Dedifferentiated amniotic fluid mesenchymal stem cell (primary cell): Measurements from ENCODE around the gene DBX1.
"Not testable (repeated sequence)": the region's sequence is repeated elsewhere in the genome, so short reads cannot be mapped to it uniquely, and the experiment has no call there.

ENCODE experiments used
- DNase-seq: peaks from one replicate; pipeline ENCODE4 v3.0.0-alpha.2; 2016; ENCODE audit errors: extremely low spot score

The DBX1 gene, protein sequence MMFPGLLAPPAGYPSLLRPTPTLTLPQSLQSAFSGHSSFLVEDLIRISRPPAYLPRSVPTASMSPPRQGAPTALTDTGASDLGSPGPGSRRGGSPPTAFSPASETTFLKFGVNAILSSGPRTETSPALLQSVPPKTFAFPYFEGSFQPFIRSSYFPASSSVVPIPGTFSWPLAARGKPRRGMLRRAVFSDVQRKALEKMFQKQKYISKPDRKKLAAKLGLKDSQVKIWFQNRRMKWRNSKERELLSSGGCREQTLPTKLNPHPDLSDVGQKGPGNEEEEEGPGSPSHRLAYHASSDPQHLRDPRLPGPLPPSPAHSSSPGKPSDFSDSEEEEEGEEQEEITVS

DNA sequence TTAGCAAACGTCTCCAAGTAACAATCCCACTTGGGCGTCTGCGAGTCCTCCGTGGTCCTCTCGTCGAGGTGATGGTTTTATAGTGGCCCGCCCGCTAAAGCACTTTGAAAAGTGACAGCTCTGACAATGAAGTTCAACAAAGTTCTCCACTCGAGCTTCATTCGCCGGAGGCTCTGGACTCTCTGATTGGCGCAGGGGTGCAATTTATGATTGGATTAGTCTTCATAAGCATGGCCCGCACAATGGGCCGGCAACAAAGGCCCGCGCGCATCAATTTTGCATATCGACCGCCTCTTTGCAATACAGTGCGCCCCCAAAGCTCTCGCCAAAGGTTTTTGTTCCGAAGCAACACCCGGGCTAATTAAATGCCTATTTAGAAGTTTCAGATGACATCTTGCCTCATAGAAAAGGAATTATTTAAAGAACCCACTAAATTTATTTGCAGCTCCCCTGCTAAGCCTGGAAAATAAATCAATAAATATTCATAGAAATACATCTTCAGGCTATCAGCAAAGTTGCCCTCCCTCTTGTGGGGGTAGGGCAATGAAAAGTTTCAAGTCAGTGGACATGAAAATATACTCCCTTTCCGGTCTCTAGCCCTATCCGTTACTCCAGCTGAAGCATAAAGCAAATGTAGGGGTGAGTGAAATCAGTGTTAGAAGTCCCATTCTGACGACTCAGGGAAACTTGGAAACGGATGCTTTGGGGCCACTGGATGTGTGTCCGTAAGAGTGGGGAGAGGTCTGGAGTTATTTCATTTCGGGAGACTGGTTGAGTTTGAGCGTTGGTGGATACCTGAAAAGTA is at the start of gene DBX1:
DBX1 (minus strand) TSS at position 51 of the 805 bp plus-strand sequence. CDS start 151 bp downstream, outside the sequence.
- DNase-seq: no peak

DNA sequence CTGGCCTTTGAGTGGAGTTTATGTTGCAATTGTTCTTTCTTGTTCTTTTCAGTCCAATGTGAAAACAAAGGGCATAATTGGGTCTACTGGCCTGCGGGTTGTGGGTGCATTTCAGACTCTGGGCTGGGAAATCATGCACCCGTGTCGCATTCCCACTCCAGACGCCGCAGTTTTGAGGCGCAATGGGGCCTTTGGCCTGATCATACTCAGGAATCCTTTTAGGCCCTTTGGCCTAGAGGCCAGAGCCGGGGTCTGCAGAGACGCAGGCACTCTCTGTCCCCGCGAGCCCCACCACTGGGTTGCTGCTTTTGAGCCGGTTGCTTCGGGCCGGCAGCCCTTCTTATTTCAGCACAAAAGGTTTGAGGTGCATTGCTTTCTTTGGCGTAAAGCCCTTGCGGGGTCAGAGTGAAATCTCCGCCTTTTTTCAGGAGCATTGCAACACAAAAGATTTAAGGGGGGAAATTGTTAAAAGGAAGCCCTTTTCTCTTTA is 48.4 kb upstream of the DBX1 start:
- DNase-seq: no peak

DNA sequence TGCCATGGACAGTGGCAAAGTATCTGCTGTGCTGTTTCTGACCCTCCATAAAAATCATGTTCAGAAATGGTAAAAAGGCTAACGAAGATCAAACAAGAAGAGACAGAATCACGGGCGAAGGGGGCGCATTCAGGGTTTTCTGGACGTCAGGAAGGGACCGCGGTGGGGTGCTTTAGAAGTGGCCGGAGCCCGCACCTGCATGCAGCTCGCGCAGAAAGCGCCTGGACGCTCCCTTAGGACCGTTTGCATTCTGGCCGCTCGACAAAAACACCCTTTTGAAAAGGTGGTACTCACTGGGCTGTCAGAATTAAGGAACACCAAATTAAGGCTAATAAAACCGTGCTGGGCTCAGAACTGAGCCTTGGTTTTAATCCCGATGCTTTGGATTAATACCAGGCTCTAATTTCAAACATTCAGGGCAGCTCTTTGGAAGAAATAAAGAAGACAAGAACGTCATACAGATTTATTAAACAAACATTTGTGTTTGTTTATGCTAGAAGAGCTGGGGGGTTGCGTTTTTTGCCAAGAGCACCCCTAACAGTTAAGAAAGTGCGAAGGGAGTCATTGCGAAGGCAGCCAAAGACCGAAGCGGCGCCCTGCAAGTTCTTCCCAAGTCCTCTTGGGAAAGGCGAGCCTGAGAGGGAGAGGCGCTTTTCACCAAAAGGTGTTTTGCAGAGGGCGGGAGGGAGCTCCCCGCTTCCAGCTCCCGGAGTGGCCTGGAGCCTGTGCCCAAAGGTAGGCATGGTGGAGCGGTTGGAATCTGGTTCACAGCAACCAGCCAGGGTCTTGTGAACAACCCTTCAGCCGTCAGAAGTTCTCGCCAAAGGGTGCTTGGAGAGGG is 47.7 kb upstream of the DBX1 start:
- no peak for DNase-seq

DNA sequence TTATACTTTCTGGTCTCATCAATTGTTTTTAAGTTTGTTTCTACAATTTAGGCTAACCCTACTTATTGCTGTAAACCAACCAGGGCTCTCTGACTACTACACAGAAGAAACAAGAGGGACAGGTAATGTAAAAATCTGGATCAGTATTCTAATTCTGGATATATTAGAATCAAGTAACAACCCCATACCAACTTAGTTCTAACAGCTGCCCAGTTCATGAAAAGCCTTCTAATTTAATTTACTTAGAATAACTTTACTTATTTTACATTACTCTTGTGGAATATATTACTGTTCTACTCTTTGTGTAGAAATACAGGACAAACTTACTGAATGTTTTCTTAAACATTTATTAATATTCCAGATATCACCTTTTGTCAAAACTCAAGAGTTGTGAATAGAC is 45.5 kb upstream of the DBX1 start:
- no peak for DNase-seq

DNA sequence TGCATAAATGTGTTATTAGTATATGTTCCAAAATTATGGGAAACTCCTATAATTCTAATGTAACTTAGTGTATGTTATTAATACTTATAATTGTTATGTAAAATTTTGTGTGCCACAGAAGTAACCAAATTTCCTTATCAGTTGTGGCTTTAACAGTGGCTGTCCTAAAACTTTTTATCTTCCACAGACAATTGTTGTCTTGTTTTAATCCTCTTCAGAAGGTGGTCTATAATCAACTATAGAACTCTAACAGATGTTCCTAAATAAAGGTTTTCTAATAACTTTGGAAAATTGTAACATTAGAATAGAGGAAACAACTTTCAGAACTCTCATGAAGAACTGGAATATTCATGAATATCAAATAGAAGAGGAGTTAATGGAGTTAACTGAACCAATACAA is 44.4 kb upstream of the DBX1 start:
- no peak for DNase-seq

DNA sequence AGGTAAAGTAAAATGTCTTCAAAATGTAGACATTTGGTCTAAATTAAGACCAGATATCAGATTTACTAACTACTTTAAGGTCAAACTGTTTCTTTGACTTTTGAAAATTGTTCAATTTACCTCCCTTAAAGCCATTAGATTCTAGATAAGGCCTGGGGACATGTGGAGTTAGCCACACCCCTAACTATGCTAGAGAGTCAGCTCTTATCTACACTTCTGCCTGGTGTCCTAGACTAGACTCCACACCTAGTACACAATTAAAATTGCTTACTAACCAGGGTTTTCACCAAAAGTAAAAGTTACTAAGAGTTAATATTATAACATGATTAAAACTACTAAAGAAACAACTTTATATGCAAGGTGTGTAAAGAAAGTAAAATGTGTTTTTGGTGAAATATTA is 43.6 kb upstream of the DBX1 start:
- no peak for DNase-seq

DNA sequence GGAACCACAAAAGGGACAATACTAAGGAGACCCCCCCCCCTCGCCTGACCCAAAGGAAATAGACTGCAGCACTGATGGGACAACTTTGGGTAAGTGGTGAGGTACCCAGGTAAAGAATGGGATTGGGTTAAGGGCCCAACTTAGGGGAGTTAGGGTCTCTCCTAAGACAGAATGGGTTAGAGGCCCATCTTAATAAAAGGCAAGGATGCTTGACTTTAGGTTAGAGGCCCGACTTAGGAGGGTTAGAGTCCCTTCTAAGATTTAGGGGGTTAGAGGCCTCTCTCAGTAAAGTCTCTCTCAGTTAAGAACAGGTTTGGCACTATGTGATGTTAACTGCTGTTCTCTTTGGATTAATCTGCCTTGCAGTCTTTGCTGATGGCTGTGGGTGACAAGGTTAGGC is 41.0 kb upstream of the DBX1 start:
- no peak for DNase-seq

DNA sequence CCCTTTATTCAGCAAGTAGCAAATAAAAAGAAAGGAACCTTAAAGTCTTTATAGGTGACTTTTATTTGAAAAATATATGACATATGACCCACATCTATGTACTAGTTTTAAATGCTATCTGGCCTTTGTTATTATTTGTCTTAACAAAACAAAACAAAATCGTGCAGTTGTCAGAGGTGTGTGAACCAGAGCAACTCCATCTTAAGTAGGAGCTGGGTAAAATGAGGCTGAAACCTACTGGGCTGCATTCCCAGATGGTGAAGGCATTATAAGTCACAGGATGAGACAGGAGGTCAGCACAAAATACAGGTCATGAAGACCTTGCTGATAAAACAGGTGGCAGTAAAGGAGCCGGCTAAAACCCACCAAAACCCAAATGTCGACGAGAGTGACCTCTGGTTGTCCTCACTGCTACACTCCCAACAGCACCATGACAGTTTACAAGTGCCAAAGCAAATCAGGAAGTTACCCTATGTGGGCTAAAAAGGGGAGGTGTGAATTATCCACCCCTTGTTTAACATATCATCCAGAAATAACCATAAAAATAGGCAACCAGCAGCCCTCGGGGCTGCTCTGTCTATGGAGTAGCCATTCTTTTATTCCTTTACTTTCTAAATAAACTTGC is 40.2 kb upstream of the DBX1 start:
- DNase-seq: not testable (repeated sequence)

DNA sequence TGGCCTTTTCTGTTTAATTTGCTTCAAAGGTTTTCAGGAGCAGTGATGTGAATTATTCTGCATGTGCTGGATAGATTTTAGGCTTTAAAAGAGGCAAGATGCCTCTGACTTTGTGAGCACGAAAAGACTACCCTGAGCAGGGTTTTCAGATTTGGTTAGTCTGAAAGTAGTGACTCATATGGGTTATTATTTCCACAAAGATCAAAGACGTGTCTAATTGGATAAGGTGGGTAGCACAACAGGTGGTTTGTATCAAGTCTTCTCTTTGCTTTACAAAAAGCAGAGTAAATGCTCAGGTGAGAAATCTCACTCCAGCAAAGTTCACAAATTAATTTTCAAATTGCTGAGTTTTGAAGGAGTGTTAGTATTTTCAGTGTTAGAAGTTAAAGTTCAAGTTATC is 37.6 kb upstream of the DBX1 start:
- no peak for DNase-seq

DNA sequence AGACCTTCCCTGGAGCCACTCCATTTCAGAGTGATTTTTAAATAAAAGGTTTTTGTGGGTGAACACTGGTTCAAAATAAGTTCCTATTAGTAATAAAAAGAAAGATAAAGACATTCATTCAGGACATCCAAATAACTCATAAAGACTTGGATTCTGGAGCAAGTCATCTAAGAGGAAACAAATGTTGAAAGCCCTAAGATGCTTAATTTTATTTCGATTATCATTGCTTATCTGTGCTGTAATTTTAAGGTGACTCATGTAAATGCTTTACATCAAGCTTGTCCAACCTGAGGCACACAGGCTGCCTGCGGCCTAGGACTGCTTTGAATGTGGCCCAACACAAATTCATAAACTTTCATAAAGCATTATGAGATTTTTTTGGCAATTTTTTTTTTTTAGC is 34.2 kb upstream of the DBX1 start:
- DNase-seq: no peak

DNA sequence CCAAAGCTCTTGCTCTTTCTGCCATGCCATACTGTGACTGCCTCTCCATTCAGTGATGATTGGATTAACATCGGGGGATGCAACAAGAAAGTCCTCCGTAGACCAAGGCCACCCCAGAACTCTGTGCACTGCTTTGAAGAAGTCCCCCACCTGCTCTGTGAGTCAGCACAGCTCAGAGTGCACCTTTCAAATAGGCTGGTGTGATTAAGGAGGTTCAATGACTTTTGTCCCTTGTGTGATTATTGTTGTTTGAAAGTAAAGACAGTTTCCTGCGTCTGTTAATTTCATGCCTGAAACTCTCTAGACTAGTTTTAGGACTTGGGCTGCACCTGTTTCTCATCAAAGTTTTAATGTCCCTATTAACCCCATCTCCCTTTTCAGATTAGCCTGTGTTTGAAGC is 33.0 kb upstream of the DBX1 start:
- DNase-seq: no peak

DNA sequence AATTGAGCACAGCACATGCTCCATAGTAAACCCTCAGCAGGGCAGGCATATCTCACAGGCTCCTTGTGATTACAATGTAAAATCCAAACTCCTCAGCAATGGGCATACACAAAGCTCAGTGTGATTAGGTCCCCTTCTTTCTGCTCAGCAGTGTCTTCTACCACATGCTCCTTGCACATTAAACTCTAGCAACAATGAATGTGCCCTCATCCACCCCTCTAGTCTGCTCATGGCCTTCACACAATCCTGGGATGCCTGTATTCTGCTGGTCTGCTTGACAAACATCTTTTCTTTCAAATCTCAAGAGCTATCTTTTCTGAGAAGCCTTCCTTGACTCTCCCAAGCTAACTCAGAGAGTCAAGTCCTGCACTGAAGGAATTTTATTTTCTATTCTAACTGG is 32.4 kb upstream of the DBX1 start:
- DNase-seq: no peak

DNA sequence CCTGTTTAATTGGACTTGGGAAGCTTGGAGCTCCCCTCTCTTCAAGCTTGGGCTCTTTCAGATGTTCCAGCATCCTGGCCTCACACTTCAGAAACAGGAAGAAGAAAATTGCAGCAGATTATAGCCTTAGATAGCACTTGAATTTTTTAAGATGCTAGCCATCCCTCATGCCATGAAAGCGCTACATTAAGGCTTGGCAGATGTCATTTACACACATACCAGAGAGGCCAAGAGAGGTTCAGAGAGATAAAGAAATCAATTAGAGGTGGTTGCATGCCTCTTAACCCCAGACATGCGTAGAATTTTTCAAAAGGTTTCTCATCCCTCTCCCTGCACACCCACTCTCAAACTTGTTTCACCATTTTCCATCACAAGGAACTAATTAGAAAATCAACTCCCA is 31.9 kb upstream of the DBX1 start:
- no peak for DNase-seq

DNA sequence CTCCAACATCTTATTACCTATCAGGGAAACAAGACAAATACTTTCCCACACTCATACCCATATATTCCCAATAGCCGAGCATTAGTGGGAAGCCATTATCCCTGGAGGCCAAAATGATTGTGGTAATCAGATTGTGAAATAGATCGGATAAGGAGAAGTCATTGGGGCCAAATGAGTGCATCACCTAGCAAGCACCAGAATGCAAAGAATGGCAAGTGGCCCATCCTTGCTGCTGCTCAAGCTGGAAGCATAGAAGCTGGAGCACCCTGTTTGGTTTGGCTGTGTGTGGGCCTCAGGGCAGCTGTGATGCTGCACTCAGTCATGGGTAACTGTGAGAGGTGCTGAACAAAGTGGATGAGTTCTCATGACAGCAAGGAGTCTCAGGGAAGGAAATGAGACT is 18.7 kb upstream of the DBX1 start:
- DNase-seq: no peak

DNA sequence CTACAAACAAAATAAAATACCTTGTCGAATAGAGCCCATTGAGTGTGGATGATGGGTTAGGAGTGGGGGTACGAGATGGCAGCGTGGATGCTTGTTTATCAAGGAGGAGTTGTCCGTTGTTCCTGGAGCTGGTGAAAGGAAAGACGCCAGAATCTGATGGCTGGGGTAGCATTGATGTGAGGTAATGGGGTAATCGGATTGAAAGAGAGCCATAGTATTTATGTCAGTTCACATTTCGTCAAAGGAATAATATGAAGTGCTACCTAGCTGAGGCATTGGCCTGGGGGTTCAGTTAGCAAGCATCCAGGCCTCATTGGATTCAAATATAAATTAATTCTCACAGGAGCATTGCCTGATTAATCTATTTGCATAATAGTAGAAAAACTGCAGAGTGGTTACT is 16.9 kb upstream of the DBX1 start:
- DNase-seq: no peak

DNA sequence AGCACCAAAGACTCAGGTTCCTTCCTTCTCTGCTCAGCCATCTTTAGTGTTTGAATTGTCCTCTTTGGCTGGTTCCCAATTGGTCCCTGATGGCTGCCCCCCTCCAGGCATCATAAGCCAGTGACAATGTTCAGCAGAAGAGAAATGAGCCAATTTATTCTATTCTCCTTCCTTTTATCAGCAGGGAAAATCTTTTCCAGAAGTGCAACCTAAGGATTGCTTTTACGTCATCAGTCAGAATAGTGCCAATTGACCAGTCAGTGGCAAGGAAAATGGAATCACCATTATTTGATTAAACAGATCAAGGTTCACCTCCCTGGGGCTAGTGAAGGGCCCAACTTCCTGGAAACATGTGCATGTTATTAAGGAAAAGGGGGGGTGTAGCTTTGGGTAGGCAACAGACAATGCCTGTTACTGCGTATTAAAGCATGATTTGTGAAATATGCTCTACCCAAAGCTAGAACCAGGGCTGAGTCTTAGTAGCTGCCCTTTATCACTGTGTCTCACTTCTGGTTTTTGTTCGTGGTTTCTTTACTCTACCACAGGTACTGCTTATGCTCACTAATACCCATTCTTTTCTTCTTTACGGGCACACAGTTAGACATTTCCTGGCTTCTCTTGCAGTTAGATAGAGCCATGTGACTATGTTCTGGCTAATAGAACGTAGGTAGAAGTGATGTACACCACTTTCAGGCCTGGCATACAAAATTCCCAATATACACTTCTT is 12.6 kb upstream of the DBX1 start:
- DNase-seq: no peak

DNA sequence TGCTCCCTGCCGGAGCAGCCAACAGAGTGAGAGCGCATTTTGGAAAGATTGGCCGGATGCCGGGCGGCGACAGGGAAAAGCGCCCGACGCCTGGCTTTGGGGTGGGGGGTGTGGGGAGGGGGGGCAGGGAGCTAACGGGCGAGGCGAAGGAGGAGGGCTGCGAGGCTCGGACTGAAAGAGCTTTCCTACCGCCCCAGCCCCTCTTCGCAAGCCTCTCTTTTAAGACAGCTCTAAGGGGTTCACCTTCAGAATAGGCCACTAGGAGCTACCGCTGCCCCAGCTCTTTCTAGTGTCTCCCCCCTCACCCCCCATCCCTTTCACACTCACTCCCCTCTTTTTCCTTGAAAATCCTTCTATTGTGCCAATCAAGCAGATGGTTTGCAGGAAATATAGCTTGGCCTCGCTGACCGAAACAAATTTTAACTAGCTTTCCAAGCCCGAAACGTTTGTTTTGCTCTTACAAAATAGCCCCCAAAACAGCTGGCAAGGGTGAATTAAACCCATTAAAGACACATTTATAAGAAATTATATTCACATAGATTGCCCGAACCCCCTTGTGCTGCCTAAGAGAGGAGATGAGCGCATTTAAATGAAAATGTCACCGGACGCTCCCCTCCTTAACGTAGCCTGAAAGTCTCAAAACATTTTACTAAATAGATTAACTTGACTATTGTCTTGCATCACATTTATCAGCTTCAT is 3.7 kb upstream of the DBX1 start:
- DNase-seq: no peak

DNA sequence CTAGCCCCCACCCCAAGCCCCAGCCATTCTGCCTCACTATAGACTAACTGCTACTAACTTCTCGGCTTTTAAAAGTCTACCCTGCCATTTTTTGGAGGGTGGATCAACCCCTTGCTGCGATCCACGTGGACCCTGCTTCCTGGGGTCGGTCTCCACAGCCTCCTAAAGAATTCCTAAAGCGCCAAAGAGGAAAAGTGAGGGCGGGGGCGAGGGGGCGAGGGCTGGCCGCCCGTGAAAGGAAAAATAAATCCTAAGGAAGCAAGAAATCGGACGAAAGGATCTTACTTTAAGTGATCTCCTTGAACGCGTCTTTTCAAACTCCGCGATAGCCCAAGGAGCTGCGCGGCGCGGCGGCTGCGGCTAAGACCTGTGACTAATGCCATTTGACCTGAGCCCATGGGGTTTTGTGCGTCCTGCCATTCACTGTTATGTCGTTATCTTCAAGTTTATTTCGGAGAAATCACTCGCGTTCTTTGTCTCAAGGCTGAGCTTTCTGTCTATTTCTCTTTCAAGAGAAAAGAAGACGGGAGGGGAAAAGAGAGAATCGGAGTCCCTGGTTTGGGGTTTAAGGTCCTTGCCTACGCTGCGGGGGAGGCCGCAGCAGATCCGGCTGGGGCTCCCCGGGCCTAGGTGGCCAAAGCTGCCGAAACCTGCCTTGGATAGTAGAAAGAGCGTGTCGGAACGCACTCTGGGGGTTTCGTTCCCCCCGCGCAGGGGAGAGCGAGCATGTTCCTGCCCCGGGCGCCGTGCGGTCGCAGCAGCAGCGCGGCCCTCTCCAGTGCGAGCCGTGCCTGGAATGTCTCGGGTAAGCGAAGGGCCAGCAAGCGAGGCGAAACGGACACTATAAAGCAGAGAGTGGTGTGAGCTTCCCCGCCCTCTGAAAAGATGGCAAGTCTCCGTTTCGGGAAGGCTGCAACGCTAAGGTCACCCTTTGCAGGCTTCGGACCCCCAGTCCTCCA is 2.8 kb upstream of the DBX1 start:
- no peak for DNase-seq
